Central memory CD8-positive, alpha-beta T cell (primary cell): ENCODE data around the gene TBC1D3I.
"Not testable (repeated sequence)": the region's sequence is repeated elsewhere in the genome, so short reads cannot be mapped to it uniquely, and the experiment has no call there.

Experiments
- ATAC-seq: fragments of 150-1000 bp; cut with Tn5 transposase; replicated peaks from 2 replicates; pipeline ENCODE4 v1.10.0; 2022; ENCODE audit warnings: mild to moderate bottlenecking, moderate FRiP score, moderate number of reproducible peaks; ENCODE audit not compliant: poor library complexity, severe bottlenecking; ENCODE audit errors: extremely low read depth
- DNase-seq, 2 donors: peaks; one replicate each; pipeline ENCODE4 v3.0.0; 2021; ENCODE audit warnings: low spot score in 2 of 2
- H3K27ac Mint-ChIP-seq: one replicate; pipeline ENCODE4 v1.8.0; 2022; ENCODE audit warnings: low read depth, mild to moderate bottlenecking, moderate library complexity, mixed read lengths
- H3K27me3 Mint-ChIP-seq: one replicate; pipeline ENCODE4 v1.8.0; 2022; ENCODE audit warnings: mixed read lengths
- H3K36me3 Mint-ChIP-seq: one replicate; pipeline ENCODE4 v1.8.0; 2022; ENCODE audit warnings: mild to moderate bottlenecking, moderate library complexity, mixed read lengths; ENCODE audit not compliant: insufficient read depth
- H3K4me1 Mint-ChIP-seq: one replicate; pipeline ENCODE4 v1.8.0; 2022; ENCODE audit warnings: mixed read lengths
- H3K4me3 Mint-ChIP-seq: one replicate; pipeline ENCODE4 v1.8.0; 2022; ENCODE audit warnings: mild to moderate bottlenecking, moderate library complexity, mixed read lengths
- H3K9me3 Mint-ChIP-seq: one replicate; pipeline ENCODE4 v1.8.0; 2022; ENCODE audit warnings: mixed read lengths

Gene TBC1D3I

GRCh38 chr17:36214918-36215317 lies 49.5 kb downstream of the TBC1D3I start:
- H3K36me3 Mint-ChIP-seq, result peaks cover 5% of the 10 kb centered on the region
- peak overlapping the region; percentile 30 for H3K27ac Mint-ChIP-seq
- peaks cover 6% of the 10 kb centered on the region for H3K9me3 Mint-ChIP-seq
- ATAC-seq (no peak), DNase-seq (no peak)
- H3K4me1 Mint-ChIP-seq, result peaks cover 67% of the 10 kb centered on the region
- H3K4me3 Mint-ChIP-seq, result peak overlapping the region; percentile 16
- H3K27me3 Mint-ChIP-seq, result no peaks in the 10 kb centered on the region

GRCh38 chr17:36213695-36214094 lies 50.7 kb downstream of the TBC1D3I start:
- peaks cover 4% of the 10 kb centered on the region for H3K9me3 Mint-ChIP-seq
- ATAC-seq (no peak), DNase-seq (no peak)
- H3K4me1 Mint-ChIP-seq, result peaks cover 72% of the 10 kb centered on the region
- peak overlapping the region; percentile 97 for H3K27ac Mint-ChIP-seq
- H3K4me3 Mint-ChIP-seq, result no peak overlapping the region
- peaks cover 5% of the 10 kb centered on the region for H3K36me3 Mint-ChIP-seq
- H3K27me3 Mint-ChIP-seq, result no peaks in the 10 kb centered on the region

- H3K27ac Mint-ChIP-seq, result peak overlapping the region; percentile 97
- peaks cover 5% of the 10 kb centered on the region for H3K36me3 Mint-ChIP-seq
- peak; percentile 18 for ATAC-seq
- H3K9me3 Mint-ChIP-seq, result no peaks in the 10 kb centered on the region
- DNase-seq, result no peak
- H3K27me3 Mint-ChIP-seq, result no peaks in the 10 kb centered on the region
- peak overlapping the region; percentile 84 for H3K4me3 Mint-ChIP-seq
- H3K4me1 Mint-ChIP-seq, result peaks cover 67% of the 10 kb centered on the region
Observed at GRCh38 chr17:36212966-36213365, 51.4 kb downstream of the TBC1D3I start.

- Mint-ChIP-seq H3K27ac (peak overlapping the region; percentile 97), H3K4me3 (peak overlapping the region; percentile 84), H3K36me3 (peaks cover 7% of the 10 kb centered on the region), H3K4me1 (peaks cover 71% of the 10 kb centered on the region), H3K27me3 (no peaks in the 10 kb centered on the region), H3K9me3 (no peaks in the 10 kb centered on the region)
- ATAC-seq, result no peak
- no peak for DNase-seq
Observed at GRCh38 chr17:36212272-36212605, 52.1 kb downstream of the TBC1D3I start.

GRCh38 chr17:36211484-36212271 lies 52.7 kb downstream of the TBC1D3I start:
- Mint-ChIP-seq H3K4me1 (peaks cover 75% of the 10 kb centered on the region), H3K27ac (peak overlapping the region; percentile 97), H3K4me3 (peak overlapping the region; percentile 84)
- H3K36me3 Mint-ChIP-seq, H3K9me3 Mint-ChIP-seq, DNase-seq, H3K27me3 Mint-ChIP-seq: not testable (repeated sequence)
- ATAC-seq, result peak; percentile 40

GRCh38 chr17:36210439-36211211 lies 53.7 kb downstream of the TBC1D3I start, which contains the start of gene CCL4L2:
Gene CCL4L2 (plus strand): TSS chr17:36211063.
- H3K9me3 Mint-ChIP-seq, H3K27me3 Mint-ChIP-seq: not testable (repeated sequence)
- peak within 1 kb of the TSS; percentile 97 for H3K27ac Mint-ChIP-seq
- peaks cover 11% of the 10 kb centered on the region for H3K36me3 Mint-ChIP-seq
- peaks cover 75% of the 10 kb centered on the region for H3K4me1 Mint-ChIP-seq
- peak; percentile 87 for ATAC-seq
- DNase-seq, result peak in 1 of 2 donors; percentile 32
- peak within 1 kb of the TSS; percentile 84 for H3K4me3 Mint-ChIP-seq

- H3K27ac Mint-ChIP-seq, result peak overlapping the region; percentile 97
- ATAC-seq, result no peak
- no peaks in the 10 kb centered on the region for H3K27me3 Mint-ChIP-seq
- H3K9me3 Mint-ChIP-seq, result no peaks in the 10 kb centered on the region
- no peak for DNase-seq
- H3K36me3 Mint-ChIP-seq, result peaks cover 11% of the 10 kb centered on the region
- H3K4me3 Mint-ChIP-seq, result peak overlapping the region; percentile 84
- peaks cover 71% of the 10 kb centered on the region for H3K4me1 Mint-ChIP-seq
Observed at GRCh38 chr17:36209575-36209974, 54.8 kb downstream of the TBC1D3I start.

- not testable (repeated sequence) for ATAC-seq, DNase-seq, H3K9me3 Mint-ChIP-seq, H3K27me3 Mint-ChIP-seq, H3K27ac Mint-ChIP-seq, H3K4me3 Mint-ChIP-seq
- Mint-ChIP-seq H3K36me3 (peaks cover 11% of the 10 kb centered on the region), H3K4me1 (peaks cover 68% of the 10 kb centered on the region)
Observed at GRCh38 chr17:36207383-36207782, 57.0 kb downstream of the TBC1D3I start.

GRCh38 chr17:36206486-36206821 lies 57.9 kb downstream of the TBC1D3I start:
- H3K36me3 Mint-ChIP-seq, DNase-seq, H3K9me3 Mint-ChIP-seq, H3K27me3 Mint-ChIP-seq, H3K4me3 Mint-ChIP-seq, ATAC-seq: not testable (repeated sequence)
- H3K27ac Mint-ChIP-seq, result peak overlapping the region; percentile 69
- H3K4me1 Mint-ChIP-seq, result peaks cover 68% of the 10 kb centered on the region

GRCh38 chr17:36205637-36206485 lies 58.5 kb downstream of the TBC1D3I start:
- H3K4me1 Mint-ChIP-seq, result peaks cover 69% of the 10 kb centered on the region
- peaks cover 8% of the 10 kb centered on the region for H3K36me3 Mint-ChIP-seq
- H3K27ac Mint-ChIP-seq, result peak overlapping the region; percentile 69
- no peak for DNase-seq
- no peak for ATAC-seq
- H3K9me3 Mint-ChIP-seq, result no peaks in the 10 kb centered on the region
- no peaks in the 10 kb centered on the region for H3K27me3 Mint-ChIP-seq
- peak overlapping the region; percentile 21 for H3K4me3 Mint-ChIP-seq

GRCh38 chr17:36204724-36205500 lies 59.5 kb downstream of the TBC1D3I start:
- Mint-ChIP-seq H3K9me3 (no peaks in the 10 kb centered on the region), H3K4me3 (no peak overlapping the region), H3K27ac (peak overlapping the region; percentile 69), H3K36me3 (peaks cover 6% of the 10 kb centered on the region), H3K27me3 (no peaks in the 10 kb centered on the region), H3K4me1 (peaks cover 69% of the 10 kb centered on the region)
- ATAC-seq (no peak), DNase-seq (no peak)
